Activated CD8-positive, alpha-beta memory T cell treated with anti-CD3 and anti-CD28 coated beads for 4 hours (primary cell): ENCODE data around the gene THEMIS2.
A peak's percentile ranks its signal among the peaks of the same experiment; 100 is the strongest.
"Not testable (repeated sequence)": the region's sequence is repeated elsewhere in the genome, so short reads cannot be mapped to it uniquely, and the experiment has no call there.

ENCODE experiments used
- DNase-seq, 2 donors: peaks; one replicate each; pipeline ENCODE4 v3.0.0-alpha.2; 2020; ENCODE audit warnings: low read depth in 2 of 2

The THEMIS2 gene

GRCh38 chr1:27872059-27872801 is at the start of gene THEMIS2:
THEMIS2 (plus strand) TSS chr1:27872544; CDS start chr1:27872572, 28 bp downstream.
- DNase-seq, result peak; percentile 55 to 63

- DNase-seq, result no peak
Observed at GRCh38 chr1:27823784-27824183, 48.6 kb upstream of the THEMIS2 start.

- no peak for DNase-seq
Observed at GRCh38 chr1:27824411-27824810, 47.9 kb upstream of the THEMIS2 start.

GRCh38 chr1:27829339-27829960 is 42.9 kb upstream of the THEMIS2 start:
- DNase-seq, result not testable (repeated sequence)

GRCh38 chr1:27830621-27831440 is 41.5 kb upstream of the THEMIS2 start, which contains the start of gene PPP1R8:
PPP1R8 (plus strand) TSS chr1:27830782; CDS start chr1:27830836, 54 bp downstream.
- peak; percentile 76 to 81 for DNase-seq

GRCh38 chr1:27831568-27832410 is 40.6 kb upstream of the THEMIS2 start:
- no peak for DNase-seq

- no peak for DNase-seq
Observed at GRCh38 chr1:27832762-27833161, 39.6 kb upstream of the THEMIS2 start.

- no peak for DNase-seq
Observed at GRCh38 chr1:27833470-27833869, 38.9 kb upstream of the THEMIS2 start.

- DNase-seq, result no peak
Observed at GRCh38 chr1:27835046-27835445, 37.3 kb upstream of the THEMIS2 start.

- DNase-seq, result no peak
Observed at GRCh38 chr1:27835501-27835900, 36.8 kb upstream of the THEMIS2 start.

- DNase-seq, result no peak
Observed at GRCh38 chr1:27849951-27850350, 22.4 kb upstream of the THEMIS2 start.

- DNase-seq, result no peak
Observed at GRCh38 chr1:27855085-27855484, 17.3 kb upstream of the THEMIS2 start.

- no peak for DNase-seq
Observed at GRCh38 chr1:27856561-27857343, 15.6 kb upstream of the THEMIS2 start.

GRCh38 chr1:27857552-27857951 is 14.8 kb upstream of the THEMIS2 start:
- DNase-seq, result not testable (repeated sequence)

- peak; percentile 69 for DNase-seq
Observed at GRCh38 chr1:27858072-27858948, 14.0 kb upstream of the THEMIS2 start.

- DNase-seq, result no peak
Observed at GRCh38 chr1:27858949-27859576, 13.3 kb upstream of the THEMIS2 start.

- DNase-seq, result no peak
Observed at GRCh38 chr1:27861436-27861835, 10.9 kb upstream of the THEMIS2 start.

GRCh38 chr1:27862004-27862403 is 10.3 kb upstream of the THEMIS2 start:
- no peak for DNase-seq
